GM21528 (cell line): Measurements from ENCODE around the gene FNDC11.
"Not testable (repeated sequence)": the region's sequence is repeated elsewhere in the genome, so short reads cannot be mapped to it uniquely, and the experiment has no call there.

Experiments used
- ATAC-seq: cut with Tn5 transposase; IDR thresholded peaks from one replicate; pipeline ENCODE4 v1.9.1; 2021; ENCODE audit warnings: mild to moderate bottlenecking, moderate library complexity; ENCODE audit not compliant: unreplicated experiment, low FRiP score

Gene FNDC11

GRCh38 chr20:63552481-63553249 is 1.3 kb upstream of the FNDC11 start:
- ATAC-seq: peak; percentile 36

- peak; percentile 39 for ATAC-seq
Observed at GRCh38 chr20:63553251-63553932, 567 bp upstream of the FNDC11 start.

- no peak for ATAC-seq
Observed at GRCh38 chr20:63554361-63555278, 661 bp downstream of the FNDC11 start.

GRCh38 chr20:63555661-63556381 is 1.9 kb downstream of the FNDC11 start:
- no peak for ATAC-seq

- no peak for ATAC-seq
Observed at GRCh38 chr20:63556873-63557478, 3.0 kb downstream of the FNDC11 start.

- ATAC-seq: no peak
Observed at GRCh38 chr20:63557481-63557891, 3.5 kb downstream of the FNDC11 start.

- no peak for ATAC-seq
Observed at GRCh38 chr20:63558804-63559484, 5.0 kb downstream of the FNDC11 start.

GRCh38 chr20:63559485-63560332 is 5.8 kb downstream of the FNDC11 start:
- not testable (repeated sequence) for ATAC-seq

GRCh38 chr20:63560333-63560805 is 6.4 kb downstream of the FNDC11 start:
- ATAC-seq: no peak

GRCh38 chr20:63560856-63561609 is 7.1 kb downstream of the FNDC11 start:
- no peak for ATAC-seq

- no peak for ATAC-seq
Observed at GRCh38 chr20:63561624-63562396, 7.9 kb downstream of the FNDC11 start.

- no peak for ATAC-seq
Observed at GRCh38 chr20:63562461-63563224, 8.7 kb downstream of the FNDC11 start.

- ATAC-seq: no peak
Observed at GRCh38 chr20:63563225-63563935, 9.4 kb downstream of the FNDC11 start.

- ATAC-seq: no peak
Observed at GRCh38 chr20:63564036-63564810, 10.3 kb downstream of the FNDC11 start.
